Activated CD8-positive, alpha-beta memory T cell treated with anti-CD3 and anti-CD28 coated beads, Interleukin-2, amount 50 U/mL, for 4 hours (primary cell): ENCODE results near the gene GPR158.

Source experiments
- DNase-seq: peaks from one replicate; pipeline ENCODE4 v3.0.0-alpha.2; 2020

Gene GPR158

DNA sequence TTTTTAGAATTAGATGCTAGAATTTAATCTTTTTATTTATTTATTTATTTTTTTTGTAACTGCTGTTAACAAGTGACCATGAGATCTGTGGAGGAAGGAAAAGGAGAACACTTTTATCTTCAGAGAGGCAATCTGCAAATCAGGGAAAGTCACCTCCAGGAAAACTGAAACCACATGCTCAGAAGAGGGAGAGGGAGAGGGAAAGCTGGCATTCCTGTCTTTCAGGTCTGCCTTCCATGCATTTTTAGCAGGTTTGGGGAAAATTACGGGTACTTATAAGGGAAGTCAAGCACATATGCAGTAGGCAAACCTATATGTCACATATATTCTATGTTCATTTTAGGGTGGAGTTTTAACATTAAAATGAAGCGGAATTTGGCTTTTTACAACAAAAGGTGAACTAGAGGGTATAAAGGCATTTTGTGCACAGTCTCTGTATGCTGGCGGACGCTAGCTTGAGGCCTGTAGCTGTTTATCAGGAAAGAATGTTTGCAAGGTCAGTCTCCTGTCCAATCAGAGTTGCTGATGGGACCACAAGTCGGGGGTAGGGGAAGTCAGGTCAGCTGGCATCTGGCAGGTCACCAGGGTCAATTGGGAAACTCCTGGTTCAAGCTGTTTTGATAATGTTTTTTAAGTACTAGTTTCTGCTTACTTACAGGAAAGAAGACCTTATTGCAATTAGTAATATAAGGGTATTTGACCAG, 333.5 kb downstream of the GPR158 start:
- no peak for DNase-seq

DNA sequence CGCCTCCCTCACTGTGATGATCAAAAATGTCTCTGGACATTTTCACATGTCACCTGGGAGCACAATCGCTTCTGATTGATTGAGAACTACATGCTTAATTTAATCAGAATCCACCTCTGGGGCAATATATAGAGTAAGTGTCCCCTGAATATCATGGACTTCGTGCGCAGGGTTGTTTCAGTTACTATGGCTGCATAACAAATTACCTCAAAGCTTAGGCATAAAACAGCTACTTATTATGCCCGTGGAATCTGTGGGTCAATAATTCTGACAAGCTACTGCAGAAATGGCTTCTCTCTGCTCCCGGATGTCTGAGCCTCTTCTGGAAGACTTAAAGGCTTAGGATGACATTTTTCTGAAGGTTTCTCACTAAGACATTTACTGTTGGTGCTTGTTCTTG, 334.4 kb downstream of the GPR158 start:
- DNase-seq, result no peak

DNA sequence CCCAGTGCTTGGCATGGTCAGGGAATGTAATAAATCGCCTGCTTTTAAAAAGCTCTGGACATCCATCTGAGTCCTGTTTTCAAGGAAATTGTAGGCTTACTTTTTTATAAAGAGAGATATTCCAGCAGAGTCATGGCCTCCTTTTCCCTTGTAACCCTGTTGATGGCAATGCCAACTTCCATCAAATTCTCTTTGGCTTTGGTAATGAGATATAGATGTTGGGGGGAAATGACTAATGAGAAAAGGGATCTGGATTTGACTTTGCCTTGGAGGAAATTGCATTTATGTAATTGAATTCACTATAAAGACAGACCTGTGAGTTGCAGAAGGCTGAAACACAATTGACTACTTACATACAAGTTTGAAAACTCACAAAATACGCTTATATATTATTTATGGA, 347.5 kb downstream of the GPR158 start:
- DNase-seq, result no peak

DNA sequence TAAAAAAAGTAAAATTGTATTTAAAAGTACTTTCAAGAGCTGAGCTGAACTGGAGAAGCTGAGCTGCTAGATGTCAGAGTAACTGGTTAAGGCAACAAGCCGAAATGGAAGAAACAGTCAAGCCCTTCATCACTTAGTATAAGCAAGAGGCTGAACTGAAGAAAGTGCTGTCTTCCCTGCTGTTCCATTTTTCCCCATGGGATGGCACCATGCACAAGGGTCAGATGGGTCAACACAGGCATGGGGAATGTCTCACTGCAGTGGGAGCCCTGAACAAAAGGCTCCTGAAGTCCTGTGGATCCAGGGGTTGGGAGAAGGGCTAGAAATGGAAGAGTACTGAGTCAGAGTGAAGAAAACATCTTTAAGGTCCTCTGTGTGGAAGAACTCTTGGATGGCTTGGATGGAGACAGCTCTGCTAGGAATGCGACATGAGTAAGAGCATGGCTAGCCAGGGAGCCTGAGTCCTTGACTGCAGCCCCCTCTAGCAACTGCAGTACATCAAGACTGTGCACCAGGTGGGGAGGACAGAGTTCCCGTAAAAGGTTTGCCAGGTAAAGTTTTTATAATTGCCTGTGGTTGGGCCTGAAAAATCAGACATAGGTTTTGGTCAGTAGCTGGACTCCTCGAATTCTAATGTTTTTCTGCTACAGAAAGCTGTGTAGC, 348.3 kb downstream of the GPR158 start:
- no peak for DNase-seq

DNA sequence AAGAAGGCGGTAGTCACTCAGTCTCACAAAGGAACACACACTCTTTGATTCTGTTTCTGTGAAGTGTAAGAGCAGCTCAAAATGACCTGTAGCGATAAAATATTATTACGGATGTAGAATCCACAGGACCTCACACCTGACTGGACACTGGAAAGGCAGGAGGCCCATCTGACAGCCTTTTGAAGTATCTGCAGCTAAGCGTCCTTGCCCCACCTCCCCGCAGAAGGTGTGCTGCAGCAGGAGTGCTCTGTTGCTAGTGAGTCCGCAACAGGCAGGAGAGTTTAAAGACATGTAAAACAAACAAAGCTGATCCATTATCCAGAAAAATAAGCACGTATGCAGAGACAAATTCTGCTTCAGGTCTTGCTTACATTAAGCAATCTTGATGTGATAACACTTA, 355.5 kb downstream of the GPR158 start:
- DNase-seq, result no peak

DNA sequence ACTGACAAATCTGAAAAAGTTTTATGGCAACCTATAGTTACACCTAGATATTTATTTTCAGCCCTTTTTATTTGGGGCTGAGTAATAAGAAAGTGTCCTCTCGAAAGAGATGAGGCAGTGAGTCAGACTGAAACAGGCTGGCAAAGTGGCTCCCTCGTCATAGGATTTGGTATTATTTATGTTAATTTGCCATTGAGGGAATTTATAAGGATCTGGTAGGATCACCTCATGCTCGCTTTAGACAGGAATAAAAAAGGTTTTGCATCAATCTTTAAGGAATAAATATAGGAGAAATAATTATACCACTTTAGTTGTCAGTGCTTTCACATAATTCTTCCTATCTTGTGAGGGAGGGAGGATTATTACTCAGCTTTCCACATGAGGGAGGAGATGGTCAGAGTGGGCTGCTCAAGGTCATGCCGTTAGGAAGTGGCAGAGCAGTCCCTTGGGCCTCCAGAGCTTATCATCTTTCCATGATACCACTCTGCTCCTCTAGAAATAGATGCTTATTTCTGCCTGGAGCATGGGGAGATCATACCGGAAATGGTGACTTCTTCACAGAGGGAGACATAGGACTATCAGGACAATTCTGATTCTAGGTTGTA, 356.8 kb downstream of the GPR158 start:
- DNase-seq, result no peak

DNA sequence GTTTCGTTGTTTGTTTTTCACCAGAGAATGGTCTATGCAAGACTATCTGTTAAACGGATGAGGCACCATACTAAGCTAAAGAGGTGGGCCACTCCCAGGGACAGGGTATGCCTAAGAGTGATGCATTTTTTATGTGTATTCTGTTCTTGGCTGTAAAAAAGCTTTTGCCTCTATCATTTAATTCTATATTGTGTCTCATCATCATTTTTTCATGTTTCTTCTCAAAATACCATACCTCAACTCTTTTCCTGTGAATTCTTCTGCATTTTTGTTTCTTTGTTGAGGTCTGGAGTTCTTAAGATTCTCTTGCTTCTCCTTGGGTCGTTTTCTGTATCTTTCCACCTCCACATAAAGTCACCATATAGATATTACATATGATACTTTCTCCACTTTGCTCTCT, 357.4 kb downstream of the GPR158 start:
- DNase-seq, result no peak

DNA sequence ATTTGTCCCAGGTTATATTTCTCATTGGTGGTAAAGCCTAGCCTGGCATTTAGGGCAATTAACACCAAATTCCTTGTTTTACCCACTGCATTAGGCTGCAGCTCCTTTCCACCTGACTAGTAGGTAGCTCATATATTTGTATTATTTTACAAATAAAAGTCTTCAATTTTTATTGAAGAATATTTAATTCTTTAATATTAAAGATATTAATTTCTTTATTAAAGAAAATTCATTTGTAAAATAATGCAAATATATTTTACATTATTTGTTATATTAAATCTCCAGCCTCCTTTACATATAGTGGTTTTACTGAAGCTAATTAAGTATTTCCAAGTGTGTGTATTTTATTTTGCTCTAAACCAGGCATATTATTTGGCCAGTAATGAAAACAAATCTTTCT, 361.2 kb downstream of the GPR158 start:
- no peak for DNase-seq

DNA sequence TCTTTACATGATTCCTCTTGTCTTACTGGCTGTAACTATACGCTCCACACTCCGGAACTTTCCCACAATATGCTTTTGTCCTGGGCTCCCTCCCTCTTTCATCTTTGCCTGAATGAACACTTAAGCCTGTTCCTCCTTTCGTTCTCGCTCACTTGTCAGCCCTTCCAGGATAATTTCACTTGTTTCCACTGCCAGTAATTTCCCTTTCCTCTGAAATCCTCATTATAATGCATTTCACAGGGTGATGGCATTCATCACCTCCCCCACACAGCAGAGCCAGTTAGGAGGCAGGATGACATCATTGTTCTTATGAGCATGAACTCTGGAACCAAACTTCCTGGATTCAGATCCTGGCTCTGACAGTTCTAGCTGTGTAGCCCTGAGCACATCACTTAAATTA, 372.6 kb downstream of the GPR158 start:
- no peak for DNase-seq

DNA sequence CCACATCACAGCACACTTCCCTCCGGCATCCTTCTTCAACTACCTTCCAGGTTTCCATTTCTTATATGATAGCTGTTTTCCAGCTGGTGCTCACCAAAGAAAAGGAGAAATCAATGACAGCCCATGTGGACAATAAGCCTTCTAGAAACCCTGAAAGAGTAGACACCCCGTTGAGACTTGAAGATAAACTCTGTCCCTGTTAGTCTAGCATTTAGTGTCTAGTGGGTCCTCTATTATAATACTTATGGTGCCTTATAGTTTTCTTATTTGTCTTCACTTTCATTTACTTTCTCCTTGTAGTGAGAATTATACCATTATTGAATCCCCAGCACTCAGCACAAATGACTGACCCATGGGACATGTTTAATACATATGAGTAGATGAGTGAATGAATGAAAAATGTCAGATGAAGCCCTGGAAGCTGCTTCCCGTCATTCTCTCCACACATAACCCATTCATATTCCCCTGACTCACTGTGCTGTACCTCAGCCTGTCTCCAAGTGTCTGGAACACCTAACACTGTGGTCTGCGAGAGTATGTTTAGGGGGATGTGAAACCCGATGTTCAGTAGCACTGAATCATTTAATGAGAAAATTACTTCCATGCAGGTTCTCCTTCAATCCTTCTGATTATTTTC, 377.6 kb downstream of the GPR158 start:
- no peak for DNase-seq

DNA sequence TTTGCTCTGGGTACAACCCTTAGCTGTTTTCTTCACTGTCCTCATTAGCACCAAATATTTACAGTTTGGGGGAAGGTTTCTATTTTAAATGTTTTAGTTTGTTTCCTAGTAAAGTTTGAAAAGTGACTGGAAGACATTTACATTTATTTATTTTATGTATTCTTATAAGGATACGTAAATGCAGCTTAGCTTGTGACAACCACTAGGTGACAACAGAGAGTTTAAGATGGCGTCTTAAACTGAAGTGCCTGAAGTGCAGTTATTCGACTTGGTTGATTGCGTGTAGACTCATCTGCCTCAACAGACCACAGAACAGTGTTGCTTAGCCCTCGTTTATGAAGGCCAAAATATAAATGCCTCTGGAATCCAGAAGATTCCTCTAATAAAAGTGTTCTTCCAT, 381.1 kb downstream of the GPR158 start:
- DNase-seq, result no peak

DNA sequence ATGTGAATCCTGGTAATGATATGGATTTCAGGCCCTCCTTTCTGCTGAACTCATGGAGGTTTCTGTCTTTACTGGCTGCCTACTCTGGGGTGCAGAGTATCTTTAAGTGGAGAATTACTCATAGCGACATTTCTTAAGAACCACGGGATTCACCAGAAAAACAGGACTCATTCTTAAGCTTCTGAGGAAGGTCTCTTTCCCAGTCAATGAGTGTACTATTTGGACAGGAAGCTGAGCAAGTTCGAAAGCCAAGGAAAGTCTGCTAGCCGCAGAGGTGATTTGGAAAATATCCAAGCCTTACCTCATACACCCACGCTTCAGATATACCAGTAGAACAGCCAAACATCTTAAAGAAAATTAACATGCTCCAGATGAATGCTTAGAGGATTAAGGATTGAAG, 381.7 kb downstream of the GPR158 start:
- DNase-seq, result no peak

DNA sequence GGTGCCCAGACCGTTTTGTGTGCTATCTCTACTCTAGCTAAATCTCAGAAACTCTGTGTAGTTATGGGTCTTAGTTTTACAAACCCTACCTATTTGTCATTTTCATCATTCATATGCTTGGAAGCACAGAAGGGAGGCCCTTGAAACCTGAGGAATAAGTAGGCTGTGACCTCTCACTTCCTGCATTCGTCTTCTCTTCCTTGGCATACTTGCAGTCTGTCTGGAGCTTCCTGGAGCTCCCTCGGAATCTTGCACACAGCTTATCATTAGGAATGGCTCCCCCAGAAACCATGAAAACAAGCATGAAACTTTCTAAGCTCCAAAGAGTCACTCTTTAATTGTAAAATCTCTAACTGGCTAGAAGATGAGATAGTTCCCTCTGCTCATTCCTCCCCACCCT, 382.3 kb downstream of the GPR158 start:
- DNase-seq, result no peak

DNA sequence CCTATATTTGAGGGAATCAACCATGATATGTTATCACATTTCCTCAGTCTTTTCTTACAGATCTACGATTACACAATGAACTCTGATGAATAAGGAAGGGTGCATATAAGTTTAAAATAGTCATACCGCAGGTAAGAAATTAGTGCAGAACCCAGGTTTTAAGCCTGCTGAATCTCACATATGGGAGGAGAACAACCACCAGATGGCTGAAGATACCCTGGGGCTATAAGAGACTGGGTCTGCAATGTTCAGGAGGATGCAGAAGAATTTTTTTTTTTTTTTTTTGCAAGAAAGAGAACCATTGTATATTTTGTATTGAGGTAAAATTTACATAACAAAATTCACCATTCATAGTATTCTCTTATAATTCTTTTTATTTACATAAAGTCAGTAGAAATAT, 387.0 kb downstream of the GPR158 start:
- DNase-seq, result no peak

DNA sequence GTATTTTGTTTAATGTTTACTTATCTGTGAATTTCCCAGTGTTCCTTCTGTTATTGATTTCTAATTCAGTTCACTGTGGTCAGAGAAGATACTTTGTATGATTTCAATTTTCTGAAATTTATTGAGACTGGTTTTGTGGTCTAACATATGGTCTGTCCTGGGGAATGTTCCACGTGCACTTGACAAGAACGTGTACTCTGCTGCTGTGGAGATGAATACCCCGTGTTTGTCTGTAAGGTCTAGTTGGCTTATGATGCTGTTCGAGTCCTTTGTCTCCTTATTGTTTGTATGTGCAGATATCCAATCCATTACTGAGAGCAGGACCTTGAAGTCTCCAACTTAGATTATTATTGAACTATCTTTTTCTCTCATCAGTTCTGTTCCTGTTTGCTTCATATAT, 387.7 kb downstream of the GPR158 start:
- DNase-seq, result no peak

DNA sequence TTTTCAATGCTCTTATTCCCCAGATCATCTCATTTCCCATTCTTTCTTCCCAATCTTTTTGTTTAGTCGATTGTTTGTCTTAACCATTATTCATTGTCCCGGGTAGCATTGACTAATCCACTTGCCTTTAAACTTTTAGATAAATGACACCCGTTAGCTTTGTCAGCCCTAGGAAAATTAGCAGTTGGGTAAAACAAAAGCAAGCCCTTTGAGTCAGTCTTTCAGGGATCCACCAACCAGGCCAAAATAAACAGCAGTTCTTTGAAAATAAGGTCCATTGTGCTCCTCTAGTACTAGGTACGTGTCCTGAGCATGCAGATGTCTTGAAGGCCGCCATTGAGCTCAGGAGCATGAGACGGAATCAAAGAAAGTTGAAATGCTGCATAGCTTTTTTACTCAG, 389.6 kb downstream of the GPR158 start:
- DNase-seq, result no peak

DNA sequence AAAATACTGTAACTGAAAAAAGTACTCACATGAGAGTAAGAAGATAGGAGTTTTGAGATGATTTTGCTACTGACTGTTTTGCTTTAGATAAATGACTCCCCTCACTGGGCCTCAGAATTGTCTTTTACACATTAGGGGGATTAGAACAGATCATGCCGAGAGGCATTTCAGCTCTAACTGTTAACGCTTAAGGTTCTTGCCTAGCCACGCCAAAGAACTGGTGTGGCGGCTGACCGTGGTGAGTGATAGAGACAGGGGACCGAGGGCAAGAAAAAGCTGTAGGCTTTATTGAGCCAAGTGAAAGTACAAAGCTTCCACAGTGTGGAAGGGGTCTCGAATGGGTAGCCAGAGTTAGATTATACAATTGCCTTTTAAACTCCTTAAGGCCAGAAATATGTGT, 390.8 kb downstream of the GPR158 start:
- no peak for DNase-seq

DNA sequence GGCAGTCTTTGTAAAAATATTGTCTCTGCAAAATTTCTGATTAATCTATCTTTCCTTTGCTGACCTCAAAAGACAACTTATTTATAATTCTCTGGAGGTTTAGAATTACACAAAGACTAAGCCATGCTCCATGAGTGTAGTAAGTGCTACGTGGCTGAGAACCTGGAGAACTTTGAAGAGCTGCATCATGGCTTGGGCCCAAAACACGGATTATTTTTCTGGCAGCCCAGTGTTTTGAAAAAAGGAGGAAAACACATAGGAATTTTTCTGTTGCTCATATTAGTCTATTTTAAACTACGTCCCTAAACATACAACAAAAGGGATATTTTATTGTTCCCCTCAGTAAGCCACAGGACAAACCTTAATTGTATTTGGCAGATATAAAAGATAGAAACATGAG, 398.5 kb downstream of the GPR158 start:
- no peak for DNase-seq

DNA sequence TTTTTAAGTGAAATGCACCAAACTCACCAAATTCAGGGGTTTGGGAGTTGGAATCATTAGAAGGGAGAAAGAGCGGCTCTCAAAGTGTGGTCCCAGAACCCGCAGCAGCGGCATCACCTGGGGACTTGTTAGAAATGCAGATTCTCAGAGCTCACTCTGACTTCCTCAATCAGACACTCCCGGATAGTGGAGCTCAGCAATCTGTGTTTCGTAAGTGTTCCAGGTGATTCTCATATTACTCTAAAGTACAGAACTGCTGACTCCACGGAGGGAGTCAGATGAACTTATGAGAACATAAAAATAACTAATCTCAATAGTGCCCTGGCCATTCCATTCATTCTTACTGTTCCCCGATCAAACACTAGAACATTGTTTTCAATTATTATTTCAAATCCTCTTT, 400.5 kb downstream of the GPR158 start:
- no peak for DNase-seq

DNA sequence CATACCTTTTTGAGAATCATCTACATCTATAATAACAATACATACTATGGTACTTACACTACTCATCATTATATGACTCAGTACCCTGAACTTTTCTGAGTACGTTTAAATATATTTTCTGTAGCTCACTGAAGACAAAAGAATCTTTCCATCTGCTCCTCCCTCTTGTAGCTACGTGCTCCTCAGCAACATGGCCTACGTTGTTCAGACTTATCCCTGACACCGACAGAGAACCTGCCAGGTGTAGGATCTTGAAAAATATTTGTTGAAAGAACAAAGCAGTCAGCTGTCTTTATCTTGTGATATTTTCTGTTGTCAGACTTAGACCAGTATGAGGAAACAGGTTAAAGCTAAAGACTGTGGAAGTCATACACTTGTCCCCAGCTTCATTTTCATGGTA, 403.3 kb downstream of the GPR158 start:
- no peak for DNase-seq

DNA sequence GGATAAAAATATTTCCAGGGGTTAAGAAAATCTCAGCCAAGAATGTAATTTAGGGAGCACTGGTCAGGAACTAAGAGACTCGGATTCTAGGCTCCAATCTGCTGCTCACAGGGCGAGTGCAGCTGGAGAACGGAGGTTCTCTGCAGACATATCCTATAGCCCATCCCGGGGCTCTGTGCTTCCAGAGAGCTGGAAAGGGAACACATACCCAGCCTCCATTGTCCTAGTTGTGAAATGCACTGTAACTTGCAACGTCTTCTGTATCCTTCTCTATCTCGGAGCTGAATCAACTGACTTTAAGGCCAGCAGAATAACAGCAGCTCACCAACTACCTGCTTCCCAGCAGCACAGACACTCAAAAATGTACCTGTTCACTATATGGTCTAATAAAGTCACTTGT, 408.2 kb downstream of the GPR158 start:
- DNase-seq, result no peak

DNA sequence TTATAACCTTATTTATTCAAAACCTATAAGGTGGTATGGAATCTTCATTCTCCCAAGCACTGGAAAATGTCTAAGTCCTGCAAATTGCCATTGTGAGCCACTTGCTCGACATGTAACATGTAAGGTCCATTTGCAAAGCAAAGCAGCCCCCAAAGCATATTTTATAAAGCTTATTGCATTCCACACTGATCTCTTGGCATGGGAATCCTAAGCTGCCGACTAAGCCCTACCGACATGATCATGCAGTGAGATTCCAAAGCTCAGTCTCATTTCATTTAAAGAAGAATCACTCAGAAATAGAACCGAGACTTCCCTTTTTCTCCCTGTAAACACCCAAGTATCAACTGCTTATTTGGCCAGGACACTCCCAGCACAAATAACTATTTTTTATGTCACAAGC, 425.9 kb downstream of the GPR158 start:
- no peak for DNase-seq

DNA sequence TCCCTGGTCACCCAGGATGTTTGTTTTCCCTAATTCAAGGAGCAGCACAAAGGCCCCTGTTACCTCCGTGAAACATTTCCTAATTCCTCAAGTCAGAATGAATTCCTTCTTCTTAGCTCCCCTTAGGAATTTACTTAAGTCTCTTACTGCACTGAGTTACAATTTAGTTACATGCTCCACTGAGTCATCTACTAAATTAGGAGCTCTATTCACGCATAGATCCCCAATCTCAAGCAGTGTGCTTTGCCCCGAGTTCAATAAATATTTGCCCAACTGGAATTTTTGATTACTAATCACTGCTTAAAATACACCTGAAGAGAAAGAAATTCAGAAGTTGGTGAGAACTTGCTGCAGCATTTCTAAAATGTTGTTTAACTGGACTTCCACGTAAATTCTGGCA, 429.8 kb downstream of the GPR158 start:
- DNase-seq, result no peak

DNA sequence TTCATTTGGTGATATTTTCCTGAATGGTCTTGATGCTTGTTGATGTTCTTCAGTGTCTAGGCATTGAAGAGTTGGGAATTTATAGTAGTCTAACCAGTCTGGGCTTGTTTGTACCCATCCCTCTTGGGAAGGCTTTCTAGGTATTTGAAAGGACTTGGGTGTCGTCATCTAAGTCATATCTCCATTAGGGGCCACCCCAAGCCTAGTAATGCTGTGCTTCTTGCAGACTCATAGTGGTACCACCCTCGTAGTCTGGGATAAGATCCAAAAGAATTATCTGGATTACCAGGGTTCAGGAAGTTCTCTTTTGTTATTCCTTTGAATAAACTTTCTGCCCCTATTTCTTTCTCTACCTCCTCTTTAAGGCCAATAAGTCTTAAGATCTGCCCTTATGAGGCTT, 439.9 kb downstream of the GPR158 start:
- no peak for DNase-seq
